Subcutaneous adipose tissue (tissue), 4 donors: Measurements from ENCODE around the gene HS2ST1. TPM values are rescaled to one million over a fixed set of nuclear protein-coding genes. Genes with fewer than 3 reads are reported as not detected.

ENCODE experiments used
- total RNA-seq, 4 donors: library from RNA; depleted of rRNA; stranded (reverse); fragments of >200 nt; gene quantifications; one replicate each; pipeline ENCODE4 v1.1.0, GENCODE V29; 2016
- TF ChIP-seq, protein P1 (sequence below): fragments of 450-650 bp; IDR thresholded peaks from one replicate; pipeline ENCODE4 v1.5.1; 2016; ENCODE audit warnings: low read depth, mild to moderate bottlenecking, control low read depth, antibody characterized with exemption, moderate library complexity

HS2ST1 gene
- total RNA-seq, 4 donors from 2014 or later: 10.2 to 25.5 (median 15.7) TPM

DNA sequence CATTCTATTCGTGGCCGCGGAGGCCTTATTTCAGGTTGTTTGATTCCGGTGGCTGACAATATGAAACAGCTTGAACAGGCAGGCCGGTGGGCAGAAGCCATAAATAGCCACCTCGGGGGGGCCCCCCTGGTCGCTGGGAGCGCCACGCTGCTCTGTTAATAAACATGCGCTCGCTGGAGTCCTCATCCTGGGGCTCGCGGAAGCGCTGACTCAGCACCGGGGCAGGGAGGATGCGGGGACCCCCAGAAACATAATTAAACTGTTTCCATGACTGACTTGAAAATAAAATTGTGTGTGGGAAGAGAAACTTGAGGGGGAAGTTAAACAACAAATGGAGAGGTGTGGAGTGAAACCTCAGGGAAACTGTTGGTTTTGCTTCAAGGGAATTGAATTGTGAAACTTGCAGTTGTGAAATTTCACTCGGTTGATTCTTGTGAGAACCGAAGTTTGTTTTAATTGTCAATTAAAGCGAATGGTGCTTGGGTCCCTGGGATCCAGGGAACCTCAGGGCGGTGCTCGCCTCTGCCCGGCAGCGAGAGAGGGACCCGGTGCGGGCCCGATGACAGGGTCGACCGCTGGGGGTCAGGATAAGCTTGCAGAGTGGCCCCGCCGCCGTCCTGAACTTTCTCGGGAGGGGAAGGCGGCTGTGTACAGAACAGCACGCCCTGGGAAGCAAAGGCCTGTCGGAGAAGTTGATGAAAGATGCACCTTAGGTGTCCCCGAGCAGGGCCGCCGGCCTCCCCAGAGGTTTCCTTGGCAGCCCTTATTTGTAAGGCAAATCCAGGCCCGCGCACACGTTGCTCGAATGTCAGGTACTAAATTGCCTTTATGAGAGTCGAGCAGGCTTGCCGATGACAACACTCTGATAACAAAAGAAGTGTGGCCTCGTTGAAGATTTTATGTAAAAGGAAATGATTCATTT lies 237.3 kb downstream of the HS2ST1 start:
- TF ChIP-seq, protein P1, sequence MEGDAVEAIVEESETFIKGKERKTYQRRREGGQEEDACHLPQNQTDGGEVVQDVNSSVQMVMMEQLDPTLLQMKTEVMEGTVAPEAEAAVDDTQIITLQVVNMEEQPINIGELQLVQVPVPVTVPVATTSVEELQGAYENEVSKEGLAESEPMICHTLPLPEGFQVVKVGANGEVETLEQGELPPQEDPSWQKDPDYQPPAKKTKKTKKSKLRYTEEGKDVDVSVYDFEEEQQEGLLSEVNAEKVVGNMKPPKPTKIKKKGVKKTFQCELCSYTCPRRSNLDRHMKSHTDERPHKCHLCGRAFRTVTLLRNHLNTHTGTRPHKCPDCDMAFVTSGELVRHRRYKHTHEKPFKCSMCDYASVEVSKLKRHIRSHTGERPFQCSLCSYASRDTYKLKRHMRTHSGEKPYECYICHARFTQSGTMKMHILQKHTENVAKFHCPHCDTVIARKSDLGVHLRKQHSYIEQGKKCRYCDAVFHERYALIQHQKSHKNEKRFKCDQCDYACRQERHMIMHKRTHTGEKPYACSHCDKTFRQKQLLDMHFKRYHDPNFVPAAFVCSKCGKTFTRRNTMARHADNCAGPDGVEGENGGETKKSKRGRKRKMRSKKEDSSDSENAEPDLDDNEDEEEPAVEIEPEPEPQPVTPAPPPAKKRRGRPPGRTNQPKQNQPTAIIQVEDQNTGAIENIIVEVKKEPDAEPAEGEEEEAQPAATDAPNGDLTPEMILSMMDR: no peak

DNA sequence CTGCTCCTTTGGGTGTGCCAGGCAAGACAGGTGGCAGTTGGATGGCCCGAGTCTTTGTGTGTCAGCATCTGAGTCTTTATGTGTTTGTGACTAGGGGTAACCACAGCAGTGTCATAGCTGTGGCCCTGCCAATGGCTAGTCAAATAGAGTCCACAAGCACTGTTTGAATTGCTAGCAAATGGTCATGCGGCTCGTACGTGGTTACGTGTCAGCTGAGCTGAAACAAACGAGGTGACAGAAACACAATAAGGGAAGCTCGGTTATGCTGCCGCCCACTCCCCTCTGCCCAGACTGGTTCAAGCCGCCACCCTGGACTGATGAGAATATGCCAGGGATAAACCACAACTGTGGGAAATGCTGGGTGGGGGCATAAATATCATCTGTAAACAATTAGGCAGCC lies 239.9 kb downstream of the HS2ST1 start:
- TF ChIP-seq, protein P1: no peak

DNA sequence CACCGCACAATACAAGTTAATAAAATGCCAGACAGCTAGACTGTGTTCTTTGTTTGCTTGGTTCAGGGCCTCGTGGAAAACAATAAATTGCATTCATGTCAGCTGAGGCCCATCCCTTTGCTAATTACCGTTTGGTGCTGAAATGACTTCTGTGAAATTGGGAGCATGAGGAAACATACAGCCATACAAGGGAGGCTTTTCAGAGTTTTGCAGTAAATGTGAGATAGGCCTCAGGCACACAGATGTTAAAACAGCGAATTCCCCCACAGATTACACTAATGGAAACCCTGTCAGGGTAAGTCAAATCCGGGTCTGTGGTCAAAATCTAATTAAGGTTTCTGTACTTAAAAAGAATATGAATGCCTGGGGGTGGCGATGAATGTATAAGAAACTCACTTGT lies 240.7 kb downstream of the HS2ST1 start:
- TF ChIP-seq, protein P1: no peak

- TF ChIP-seq, protein P1: no peak
These were observed 241.2 kb downstream of the HS2ST1 start for GRCh38 chr1:87155648-87156047.

- TF ChIP-seq, protein P1: no peak
These were observed 241.7 kb downstream of the HS2ST1 start for GRCh38 chr1:87156124-87156523.

GRCh38 chr1:87159378-87159915 lies 245.0 kb downstream of the HS2ST1 start:
- TF ChIP-seq, protein P1: no peak

Other genes with a start within 250 kb of the HS2ST1 start
- gene SH3GLB1, start 210.1 kb upstream of the HS2ST1 start, total RNA-seq: 100 to 1,000 TPM in 2 of 4 donors, 10 to 100 TPM in 2; 94.9 to 135 (median 98.6) TPM
- gene SELENOF, start 509 bp upstream of the HS2ST1 start, total RNA-seq: 100 to 1,000 TPM in 2 of 4 donors, 10 to 100 TPM in 2; 84.0 to 216 (median 112) TPM